Inflammatory macrophage treated with lipopolysaccharide for 4 hours (primary cell): Measurements from ENCODE around the gene ZNHIT1.

Experiments used
- DNase-seq: peaks from one replicate; pipeline ENCODE4 v3.0.0-alpha.2; 2020

Gene ZNHIT1

GRCh38 chr7:101217388-101218235 is at the start of gene ZNHIT1, which contains the start of gene PLOD3:
Gene ZNHIT1 (plus strand): TSS chr7:101218165. CDS start chr7:101218196, 31 bp downstream.
Gene PLOD3 (minus strand): TSS chr7:101217581. CDS start chr7:101217274, 307 bp downstream.
- peak; percentile 99 for DNase-seq

DNA sequence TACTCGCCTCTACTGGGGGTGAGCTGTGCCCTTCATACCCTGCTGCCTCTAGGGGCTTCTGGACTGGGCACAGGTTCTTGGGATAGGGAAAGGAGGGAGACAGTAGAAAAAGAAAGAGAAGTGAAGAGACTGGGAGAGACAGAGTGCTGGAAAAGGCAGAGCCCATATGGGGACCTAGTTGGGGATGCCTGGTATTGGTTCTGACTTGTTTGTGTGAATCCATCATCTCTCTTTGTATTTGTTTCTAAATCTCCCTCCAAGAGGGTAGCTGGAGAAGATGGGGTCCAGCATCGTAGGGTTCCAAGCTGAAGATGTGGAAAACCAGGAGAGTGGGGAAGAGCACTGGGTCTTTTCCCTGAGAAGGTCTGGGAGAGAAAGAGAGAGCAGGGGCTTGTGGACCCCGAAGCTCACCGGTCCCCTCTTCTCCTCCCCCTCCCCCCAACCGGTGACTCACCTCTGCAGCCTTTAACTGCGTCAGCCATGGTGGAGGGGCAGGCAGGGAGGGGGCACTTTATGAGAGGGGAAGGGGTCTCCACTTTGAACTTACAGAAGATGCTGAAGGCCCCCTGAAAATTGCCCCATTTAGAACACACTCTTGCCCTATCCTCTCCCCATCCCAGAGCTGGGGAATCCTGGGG is 49.4 kb upstream of the ZNHIT1 start:
- no peak for DNase-seq

DNA sequence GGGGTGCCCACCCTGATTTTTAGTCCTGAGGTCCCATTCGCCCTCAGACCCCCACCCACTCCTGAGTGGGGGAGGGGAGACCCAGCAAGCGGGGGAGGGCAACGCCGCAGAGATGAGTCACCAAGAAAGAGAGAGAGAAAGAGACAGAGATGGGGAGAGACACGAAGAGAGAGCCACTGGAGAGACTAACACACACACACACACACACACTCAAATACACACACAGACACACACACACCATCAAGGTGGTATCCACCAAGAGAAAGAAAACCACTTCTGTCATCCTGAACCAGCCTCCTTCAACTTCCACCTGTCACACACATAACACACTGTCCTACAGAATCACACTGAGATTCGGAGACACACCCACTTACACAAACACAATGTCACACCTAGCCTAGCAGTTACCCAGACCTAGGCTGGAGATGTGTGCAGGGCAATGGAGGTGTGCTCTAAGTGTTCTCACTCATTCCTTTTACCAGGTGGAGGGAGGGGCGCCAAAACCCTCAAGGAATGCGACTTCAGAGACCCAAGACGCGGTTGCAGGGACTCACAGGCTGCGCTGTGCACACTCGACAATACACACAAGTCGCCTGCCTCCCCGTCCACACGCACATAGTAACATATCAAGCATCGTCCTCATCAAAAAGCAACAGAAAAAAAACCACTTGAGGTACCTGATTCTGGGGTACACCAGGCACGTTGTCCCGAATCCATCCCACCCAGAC is 48.7 kb upstream of the ZNHIT1 start:
- DNase-seq: no peak

DNA sequence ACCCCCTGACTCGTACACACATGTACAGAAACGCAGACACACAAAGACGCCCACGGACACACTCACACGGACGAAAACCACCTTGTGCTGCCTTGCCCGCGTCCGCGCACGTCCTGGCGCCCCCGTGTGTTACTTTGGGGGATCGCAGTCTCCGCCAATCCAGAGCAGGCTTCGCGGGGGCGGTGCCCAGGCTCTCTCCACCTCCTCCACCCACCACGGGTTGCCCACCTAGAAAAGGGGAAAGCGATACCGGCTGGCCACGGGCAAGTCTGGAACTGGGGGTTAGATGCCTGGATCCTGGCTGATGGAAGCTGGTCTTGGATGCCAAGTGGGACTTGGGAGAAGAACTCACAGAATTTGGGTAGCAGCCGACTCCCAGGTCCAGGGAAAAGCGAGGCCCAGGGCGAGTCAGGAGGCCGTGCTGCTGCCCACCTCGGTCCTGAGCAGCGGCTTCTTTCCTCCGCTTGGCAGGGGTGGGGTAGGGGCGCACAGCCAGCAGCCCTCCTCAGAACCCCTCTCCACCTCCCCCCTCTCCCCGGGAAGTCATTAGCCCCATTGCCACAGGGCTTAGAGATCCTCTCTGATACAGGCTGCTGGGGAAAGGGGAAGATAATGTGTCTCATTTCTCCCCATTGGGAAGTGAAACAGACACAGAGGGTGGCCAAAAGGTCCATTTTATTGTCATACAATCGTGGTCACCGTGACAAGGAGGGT is 48.0 kb upstream of the ZNHIT1 start:
- peak; percentile 78 for DNase-seq

DNA sequence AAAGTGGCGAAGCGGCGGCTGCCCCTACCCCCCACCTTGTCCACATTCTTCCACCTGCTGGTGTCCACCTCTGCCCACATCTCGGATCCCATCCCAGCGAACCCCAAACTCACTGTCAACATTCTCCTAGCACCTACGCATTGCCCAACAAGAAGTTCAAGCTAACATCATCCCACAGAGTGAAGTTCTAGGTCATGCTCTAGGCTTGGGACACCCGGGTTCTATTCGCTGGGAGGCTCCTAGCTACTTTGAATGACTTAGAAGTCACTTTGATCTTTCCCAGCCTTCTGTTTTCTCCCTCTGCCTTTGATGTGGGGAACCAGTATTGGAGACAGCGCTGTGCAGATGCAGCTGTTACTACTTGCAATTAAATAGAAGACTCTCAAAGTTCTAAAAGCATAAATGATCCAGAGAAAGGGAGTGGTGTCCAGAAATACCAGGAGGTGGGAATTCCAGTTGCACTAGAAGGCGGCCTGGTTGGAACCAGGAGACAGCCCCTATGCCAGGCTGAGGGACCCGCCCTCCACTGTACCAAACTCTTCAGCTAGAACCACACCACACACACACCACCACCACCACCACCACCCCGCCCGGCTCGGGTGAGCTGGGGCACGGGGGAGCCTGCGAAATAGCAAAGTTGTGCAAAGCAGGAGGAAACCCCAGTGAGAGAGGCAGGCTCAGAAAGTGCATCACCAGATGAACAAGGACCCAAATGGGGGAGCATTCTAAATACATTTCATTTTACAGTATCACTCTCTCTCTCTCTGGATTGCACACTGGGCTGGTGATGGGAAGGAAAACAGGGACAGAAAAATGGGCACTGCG is 47.1 kb upstream of the ZNHIT1 start:
- DNase-seq: peak; percentile 54

DNA sequence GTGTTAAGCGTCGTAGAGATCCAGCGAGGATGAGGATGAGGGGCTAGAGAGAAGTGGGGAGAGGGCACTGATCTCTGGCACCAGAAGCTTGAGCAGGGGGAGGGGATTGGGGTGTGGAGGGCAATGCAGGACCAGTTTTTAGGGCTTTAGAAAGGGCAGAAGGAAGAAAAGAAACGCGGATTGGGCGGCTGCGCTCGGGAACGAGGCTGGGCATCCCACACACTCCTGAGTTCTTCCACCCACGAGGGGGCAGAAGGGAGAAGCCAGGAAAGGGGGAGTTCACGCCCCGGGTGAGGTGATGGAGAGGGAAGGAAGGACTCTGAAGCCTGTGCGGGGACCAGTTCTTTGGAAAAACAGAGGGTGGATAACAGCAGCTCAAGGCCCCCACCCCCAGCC is 46.5 kb upstream of the ZNHIT1 start:
- no peak for DNase-seq

DNA sequence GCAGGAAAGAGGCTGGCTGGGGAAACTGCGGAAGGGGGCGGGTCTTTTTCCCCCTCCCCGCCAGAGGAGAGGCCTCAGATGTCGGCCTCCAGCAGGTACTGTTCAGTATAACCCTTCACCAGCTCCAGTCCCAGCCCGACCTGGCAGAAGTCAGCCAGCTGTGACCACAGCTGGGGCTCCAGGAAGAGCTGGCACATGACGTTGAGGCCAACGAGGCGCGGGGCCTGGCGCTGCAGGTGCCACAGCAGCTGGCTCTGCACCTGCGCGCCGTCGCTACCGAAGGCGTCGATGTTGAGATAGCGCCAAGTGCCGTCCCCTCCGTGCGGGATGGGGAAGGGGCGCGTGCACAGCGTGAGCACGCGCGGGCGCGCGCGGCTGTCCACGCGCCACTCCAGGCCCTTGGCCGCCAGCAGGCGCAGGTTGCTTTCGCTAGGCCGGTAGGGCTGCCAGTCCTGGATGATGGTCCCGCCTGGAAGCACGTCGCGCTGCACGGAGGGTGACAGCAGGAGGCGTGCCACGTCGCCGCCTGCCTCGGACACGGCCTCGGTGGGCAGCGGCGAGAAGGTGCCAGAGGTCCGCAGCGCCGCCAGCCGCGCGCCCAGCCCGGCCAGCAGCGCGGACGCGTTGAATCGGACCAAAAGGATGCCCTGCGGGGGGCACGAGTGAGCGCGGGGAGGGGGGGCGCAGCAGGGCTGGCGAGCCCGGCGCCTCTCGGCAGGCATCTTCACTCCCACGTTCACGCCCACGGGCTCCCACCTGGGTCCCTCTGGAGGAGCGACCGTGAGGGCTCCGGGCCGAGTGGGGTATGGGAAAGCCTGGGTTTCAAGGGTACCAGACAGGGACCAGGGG is 45.7 kb upstream of the ZNHIT1 start:
- DNase-seq: no peak

- DNase-seq: peak; percentile 44
These were observed 44.9 kb upstream of the ZNHIT1 start for GRCh38 chr7:101172854-101173751.

- DNase-seq: peak; percentile 55
These were observed 44.2 kb upstream of the ZNHIT1 start for GRCh38 chr7:101173752-101174244.

DNA sequence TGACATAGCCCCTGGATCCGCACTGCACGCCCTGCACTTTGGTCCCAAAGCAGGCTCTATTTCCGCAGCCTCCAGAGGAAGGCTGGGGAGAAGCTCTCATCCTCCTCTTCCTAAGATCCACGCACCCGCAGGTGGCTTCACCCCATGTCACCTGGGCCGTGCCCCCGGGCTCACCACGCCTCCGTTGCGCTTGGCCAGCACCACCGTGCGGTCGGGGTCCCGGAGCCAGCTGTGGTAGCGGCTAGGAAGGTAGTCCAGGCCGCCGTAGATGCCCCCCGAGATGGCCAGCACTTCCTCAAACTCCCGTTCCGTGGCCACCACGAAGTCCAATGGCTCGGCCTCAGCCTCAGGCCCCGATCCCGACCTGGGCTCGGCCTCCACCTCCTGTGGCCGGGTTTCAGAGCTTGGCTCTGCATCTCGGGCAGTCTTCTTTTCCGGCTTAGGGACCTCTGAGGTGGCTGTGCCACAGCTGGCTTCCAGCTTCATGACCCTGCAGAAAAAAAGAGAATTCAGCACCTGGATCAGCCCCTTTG is 43.6 kb upstream of the ZNHIT1 start:
- DNase-seq: no peak

DNA sequence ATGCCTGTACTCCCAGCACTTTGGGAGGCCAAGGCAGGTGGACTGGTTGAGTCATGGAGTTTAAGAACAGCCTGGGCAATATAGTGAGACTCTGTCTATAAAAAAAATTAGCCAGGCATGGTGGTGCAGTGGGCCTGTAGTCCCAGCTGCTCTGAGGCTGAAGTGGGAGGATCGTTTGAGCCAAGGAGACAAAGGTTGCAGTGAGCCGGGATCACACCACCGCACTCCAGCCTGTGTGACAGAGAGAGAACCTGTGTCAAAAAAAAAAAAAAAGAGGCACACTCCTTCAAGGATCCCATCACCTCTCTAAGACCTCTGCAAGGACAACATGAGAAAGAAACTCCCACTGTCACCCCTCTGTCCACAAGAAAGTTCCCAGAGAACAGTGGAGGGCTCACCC is 42.3 kb upstream of the ZNHIT1 start:
- DNase-seq: no peak

- DNase-seq: no peak
These were observed 40.3 kb upstream of the ZNHIT1 start for GRCh38 chr7:101177644-101178043.

DNA sequence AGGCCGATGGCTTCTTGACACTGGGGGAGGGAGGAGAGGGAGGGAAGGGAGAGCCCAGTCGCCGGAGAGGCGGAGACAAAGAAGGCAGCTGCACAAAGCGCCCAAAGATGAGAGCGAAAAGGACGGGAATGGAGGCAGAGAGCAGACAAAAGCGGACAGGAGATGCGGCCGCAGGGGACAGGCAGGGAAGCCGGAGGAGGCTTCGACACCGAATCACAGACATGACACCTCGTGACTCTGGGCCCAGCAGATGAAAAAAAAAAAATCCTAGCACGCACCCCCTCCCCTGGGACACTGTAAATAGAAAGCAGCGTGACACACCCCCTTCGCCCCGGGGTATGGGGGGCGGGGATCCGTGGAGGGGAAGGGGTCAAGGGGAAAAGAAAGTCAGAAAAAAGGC is 38.8 kb upstream of the ZNHIT1 start:
- no peak for DNase-seq

DNA sequence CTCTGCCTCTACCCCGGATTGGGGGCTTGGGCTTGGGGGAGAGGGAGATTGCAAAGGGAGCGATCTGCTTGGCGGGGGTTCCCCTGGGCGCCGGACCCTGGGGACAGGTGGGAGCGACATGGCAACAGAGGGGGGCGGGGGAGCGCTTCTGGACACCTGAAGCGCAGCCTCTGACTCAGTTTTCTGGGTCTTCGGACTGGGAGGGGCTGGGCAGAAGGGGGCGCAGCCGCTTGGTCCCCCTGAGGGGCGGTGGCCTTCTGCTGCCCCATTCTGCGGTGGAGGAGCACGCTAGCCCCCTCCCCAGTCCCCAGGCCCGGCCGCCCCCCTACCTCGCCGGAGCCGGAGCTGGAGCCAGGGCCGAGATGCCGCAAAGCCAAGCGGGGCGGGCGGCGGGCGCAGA is 38.3 kb upstream of the ZNHIT1 start:
- DNase-seq: no peak

GRCh38 chr7:101180130-101180755 is 37.7 kb upstream of the ZNHIT1 start, which contains the start of gene NAT16:
Gene NAT16 (minus strand): TSS chr7:101180293. CDS start chr7:101174807, 5,486 bp downstream.
- DNase-seq: no peak

GRCh38 chr7:101185258-101185839 is 32.6 kb upstream of the ZNHIT1 start:
- DNase-seq: peak; percentile 64

DNA sequence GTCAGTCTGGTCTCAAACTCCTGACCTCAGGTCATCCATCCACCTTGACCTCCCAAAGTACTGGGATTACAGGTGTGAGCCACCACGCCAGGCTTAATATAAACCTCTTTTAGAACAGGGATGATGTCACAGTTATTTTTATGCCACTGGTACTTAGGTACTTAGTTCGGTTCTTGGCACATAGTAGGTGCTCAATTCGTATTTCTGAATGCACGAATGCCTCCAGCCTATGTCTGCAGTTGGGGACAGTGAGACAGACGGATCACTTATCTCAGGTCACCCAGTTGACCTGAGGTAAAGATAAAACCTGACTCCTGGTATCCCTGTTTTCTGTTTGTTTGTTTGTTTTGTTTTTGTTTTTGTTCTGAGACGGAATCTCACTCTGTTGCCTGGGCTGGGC is 31.8 kb upstream of the ZNHIT1 start:
- DNase-seq: no peak

DNA sequence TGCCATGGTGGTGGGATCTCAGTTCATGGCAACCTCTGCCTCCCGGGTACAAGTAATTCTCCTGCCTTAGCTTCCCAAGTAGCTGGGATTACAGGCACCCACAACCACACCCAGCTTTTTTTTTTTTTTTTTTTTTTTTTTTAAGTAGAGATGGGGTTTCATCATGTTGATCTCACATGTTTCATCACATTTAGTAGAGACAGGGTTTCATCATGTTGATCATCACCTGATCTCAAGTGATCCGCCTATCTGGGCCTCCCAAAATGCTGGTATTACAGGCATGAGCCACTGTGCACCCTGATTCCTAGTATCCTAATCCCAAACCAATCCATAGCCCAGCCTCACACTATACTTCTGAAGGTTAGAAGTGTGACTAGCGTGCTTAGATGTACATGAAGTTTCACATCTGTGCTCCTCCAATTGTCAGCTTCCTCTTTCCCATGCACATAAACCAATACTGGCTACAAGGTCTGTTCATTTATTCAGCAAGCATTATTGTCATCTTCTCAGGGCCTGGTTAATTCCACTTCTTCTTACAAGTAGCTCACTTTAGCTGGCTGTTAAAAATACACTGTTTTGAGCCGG is 31.0 kb upstream of the ZNHIT1 start:
- DNase-seq: peak; percentile 75
